Spleen (tissue), 7 donors: ENCODE measurements around the gene MAPK8IP3.

ENCODE experiments used
- POLR2AphosphoS5 ChIP-seq, 3 donors: sonication (generic); formaldehyde crosslinking; IDR thresholded peaks; one replicate each; pipeline ENCODE4 v1.5.1; 2017; ENCODE audit warnings: antibody characterized with exemption in 3 of 3
- TF ChIP-seq, protein P1 (sequence below), 11 experiments: fragments of 200-600 bp in 7 of 11; fragments of 450-650 bp in 4 of 11; sonication (generic) in 4 of 11; IDR thresholded peaks in 8 of 11; conservative IDR thresholded peaks in 3 of 11; 1 replicate in 7 of 11; 2 replicates in 4 of 11; pipeline versions ENCODE4 v1.4.0 to v1.8.0; 2016 to 2021; ENCODE audit warnings: antibody characterized with exemption in 11 of 11, inconsistent platforms in 4 of 11, mild to moderate bottlenecking in 1 of 11
- donor health status: DM: no; HTN: no; CAD: no; lungs with moderate emphysema.
- donor health status: DM: no; HTN: no; CAD: no.
- donor health status: DM: no; HTN: no; CAD: no.

DNA sequence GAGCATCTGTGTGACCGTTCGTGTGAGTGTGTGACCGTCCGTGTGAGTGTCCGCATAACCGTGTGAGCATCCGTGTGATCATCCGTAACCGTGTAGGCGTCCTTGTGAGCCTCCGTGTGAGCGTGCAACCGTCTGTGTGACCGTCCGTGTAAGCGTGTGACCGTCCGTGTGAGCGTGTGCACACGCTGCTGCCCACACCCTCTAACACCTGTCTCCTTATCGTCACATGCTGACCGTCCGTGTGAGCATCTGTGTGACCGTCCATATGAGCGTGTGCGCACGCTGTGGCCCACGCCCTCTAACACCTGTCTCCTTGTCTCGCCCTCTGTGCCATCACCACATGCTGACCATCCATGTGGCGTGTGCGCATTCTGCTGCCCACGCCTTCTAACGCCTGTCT is 34.2 kb downstream of the MAPK8IP3 start:
- TF ChIP-seq, protein P1, sequence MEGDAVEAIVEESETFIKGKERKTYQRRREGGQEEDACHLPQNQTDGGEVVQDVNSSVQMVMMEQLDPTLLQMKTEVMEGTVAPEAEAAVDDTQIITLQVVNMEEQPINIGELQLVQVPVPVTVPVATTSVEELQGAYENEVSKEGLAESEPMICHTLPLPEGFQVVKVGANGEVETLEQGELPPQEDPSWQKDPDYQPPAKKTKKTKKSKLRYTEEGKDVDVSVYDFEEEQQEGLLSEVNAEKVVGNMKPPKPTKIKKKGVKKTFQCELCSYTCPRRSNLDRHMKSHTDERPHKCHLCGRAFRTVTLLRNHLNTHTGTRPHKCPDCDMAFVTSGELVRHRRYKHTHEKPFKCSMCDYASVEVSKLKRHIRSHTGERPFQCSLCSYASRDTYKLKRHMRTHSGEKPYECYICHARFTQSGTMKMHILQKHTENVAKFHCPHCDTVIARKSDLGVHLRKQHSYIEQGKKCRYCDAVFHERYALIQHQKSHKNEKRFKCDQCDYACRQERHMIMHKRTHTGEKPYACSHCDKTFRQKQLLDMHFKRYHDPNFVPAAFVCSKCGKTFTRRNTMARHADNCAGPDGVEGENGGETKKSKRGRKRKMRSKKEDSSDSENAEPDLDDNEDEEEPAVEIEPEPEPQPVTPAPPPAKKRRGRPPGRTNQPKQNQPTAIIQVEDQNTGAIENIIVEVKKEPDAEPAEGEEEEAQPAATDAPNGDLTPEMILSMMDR (IDR thresholded peaks at IDR 0.05 in 8 of 11, conservative IDR thresholded peaks at IDR 0.05 in 3 of 11) = no peak
- TF ChIP-seq POLR2AphosphoS5 (IDR thresholded peaks at IDR 0.05) = no peak
